ENCODE results near the gene KMT2C.
"Not testable (repeated sequence)": the region's sequence is repeated elsewhere in the genome, so short reads cannot be mapped to it uniquely, and the experiment has no call there.

Gene KMT2C

GRCh38 chr7:152335900-152336571 is 99.8 kb downstream of the KMT2C start:
- H3K4me3 ChIP-seq (ENCODE audit: low read length), result no peak overlapping the region
- DNase-seq (ENCODE audit: low read depth, low spot score), result no peak

- H3K4me3 ChIP-seq (ENCODE audit: low read length), result no peak overlapping the region
- DNase-seq (ENCODE audit: low read depth, low spot score), result no peak
These were observed 102.7 kb downstream of the KMT2C start for GRCh38 chr7:152333134-152333533.

GRCh38 chr7:152330827-152331226 is 105.0 kb downstream of the KMT2C start:
- DNase-seq (ENCODE audit: low read depth, low spot score), result no peak
- no peak overlapping the region for H3K4me3 ChIP-seq (ENCODE audit: low read length)

- no peak overlapping the region for H3K4me3 ChIP-seq (ENCODE audit: low read length)
- DNase-seq (ENCODE audit: low read depth, low spot score), result no peak
These were observed 106.3 kb downstream of the KMT2C start for GRCh38 chr7:152329469-152329868.

- no peak overlapping the region for H3K4me3 ChIP-seq (ENCODE audit: low read length)
- no peak for DNase-seq (ENCODE audit: low read depth, low spot score)
These were observed 107.6 kb downstream of the KMT2C start for GRCh38 chr7:152328234-152328633.

GRCh38 chr7:152315845-152316244 is 120.0 kb downstream of the KMT2C start:
- no peak overlapping the region for H3K4me3 ChIP-seq (ENCODE audit: low read length)
- no peak for DNase-seq (ENCODE audit: low read depth, low spot score)

GRCh38 chr7:152313831-152314604 is 121.8 kb downstream of the KMT2C start:
- no peak overlapping the region for H3K4me3 ChIP-seq (ENCODE audit: low read length)
- peak; percentile 49 for DNase-seq (ENCODE audit: low read depth, low spot score)

GRCh38 chr7:152313217-152313616 is 122.6 kb downstream of the KMT2C start:
- no peak overlapping the region for H3K4me3 ChIP-seq (ENCODE audit: low read length)
- no peak for DNase-seq (ENCODE audit: low read depth, low spot score)

- no peak for DNase-seq (ENCODE audit: low read depth, low spot score)
- no peak overlapping the region for H3K4me3 ChIP-seq (ENCODE audit: low read length)
These were observed 123.5 kb downstream of the KMT2C start for GRCh38 chr7:152312316-152312715.

- no peak overlapping the region for H3K4me3 ChIP-seq (ENCODE audit: low read length)
- no peak for DNase-seq (ENCODE audit: low read depth, low spot score)
These were observed 127.9 kb downstream of the KMT2C start for GRCh38 chr7:152307902-152308301.

- not testable (repeated sequence) for H3K4me3 ChIP-seq (ENCODE audit: low read length); DNase-seq (ENCODE audit: low read depth, low spot score)
These were observed 136.2 kb downstream of the KMT2C start for GRCh38 chr7:152299542-152300143.

GRCh38 chr7:152292897-152293296 is 142.9 kb downstream of the KMT2C start:
- DNase-seq (ENCODE audit: low read depth, low spot score), result no peak
- no peak overlapping the region for H3K4me3 ChIP-seq (ENCODE audit: low read length)

GRCh38 chr7:152286972-152287371 is 148.8 kb downstream of the KMT2C start:
- H3K4me3 ChIP-seq (ENCODE audit: low read length); DNase-seq (ENCODE audit: low read depth, low spot score): not testable (repeated sequence)

- not testable (repeated sequence) for H3K4me3 ChIP-seq (ENCODE audit: low read length); DNase-seq (ENCODE audit: low read depth, low spot score)
These were observed 149.6 kb downstream of the KMT2C start for GRCh38 chr7:152286219-152286618.

GRCh38 chr7:152284998-152285397 is 150.8 kb downstream of the KMT2C start:
- not testable (repeated sequence) for DNase-seq (ENCODE audit: low read depth, low spot score); H3K4me3 ChIP-seq (ENCODE audit: low read length)

GRCh38 chr7:152277687-152278086 is 158.1 kb downstream of the KMT2C start:
- DNase-seq (ENCODE audit: low read depth, low spot score); H3K4me3 ChIP-seq (ENCODE audit: low read length): not testable (repeated sequence)

GRCh38 chr7:152270427-152270826 is 165.4 kb downstream of the KMT2C start:
- H3K4me3 ChIP-seq (ENCODE audit: low read length); DNase-seq (ENCODE audit: low read depth, low spot score): not testable (repeated sequence)

- not testable (repeated sequence) for DNase-seq (ENCODE audit: low read depth, low spot score); H3K4me3 ChIP-seq (ENCODE audit: low read length)
These were observed 168.9 kb downstream of the KMT2C start for GRCh38 chr7:152266859-152267258.

GRCh38 chr7:152264915-152265314 is 170.9 kb downstream of the KMT2C start:
- DNase-seq (ENCODE audit: low read depth, low spot score); H3K4me3 ChIP-seq (ENCODE audit: low read length): not testable (repeated sequence)

GRCh38 chr7:152262146-152262545 is 173.7 kb downstream of the KMT2C start:
- not testable (repeated sequence) for DNase-seq (ENCODE audit: low read depth, low spot score); H3K4me3 ChIP-seq (ENCODE audit: low read length)

Data from Jurkat, Clone E6-1 (cell line).